ENCODE results near the gene ARL11.
"Not testable (repeated sequence)": the region's sequence is repeated elsewhere in the genome, so short reads cannot be mapped to it uniquely, and the experiment has no call there.

ARL11 gene

GRCh38 chr13:49602005-49602404, 26.3 kb upstream of the ARL11 start:
- no peak overlapping the region for H3K27ac ChIP-seq
- POLR2A ChIA-PET (ENCODE audit: low non-redundant PET): interaction anchor here (0.6 kb wide), 1 partner anchor 405 kb away, joined by 3 read pairs; no protein-coding TSS in a partner anchor
- DNase-seq (ENCODE audit: low spot score): no peak
- CTCF ChIA-PET: interaction anchor here (1.1 kb wide), 1 partner anchor 41 kb away, joined by 3 read pairs; no protein-coding TSS in a partner anchor
- no peak for TF ChIP-seq CTCF (conservative IDR thresholded peaks at IDR 0.05; ENCODE audit: low read depth)

- CTCF ChIA-PET: interaction anchor here (0.7 to 1.1 kb wide), 2 partner anchors 42 to 67 kb away, joined by 3 to 4 read pairs; no protein-coding TSS in a partner anchor
- DNase-seq (ENCODE audit: low spot score); POLR2A ChIA-PET (ENCODE audit: low non-redundant PET): not testable (repeated sequence)
Observed at GRCh38 chr13:49602615-49603014, 25.7 kb upstream of the ARL11 start.

GRCh38 chr13:49604570-49604969, 23.7 kb upstream of the ARL11 start:
- CTCF ChIA-PET: no interaction called here
- H3K27ac ChIP-seq: no peak overlapping the region
- DNase-seq (ENCODE audit: low spot score): no peak
- POLR2A ChIA-PET (ENCODE audit: low non-redundant PET): no interaction called here
- TF ChIP-seq CTCF (conservative IDR thresholded peaks at IDR 0.05; ENCODE audit: low read depth): no peak

More at GRCh38 chr13:49602615-49603014, 25.7 kb upstream of the ARL11 start:
- H3K27ac ChIP-seq: not testable (repeated sequence)

DNA sequence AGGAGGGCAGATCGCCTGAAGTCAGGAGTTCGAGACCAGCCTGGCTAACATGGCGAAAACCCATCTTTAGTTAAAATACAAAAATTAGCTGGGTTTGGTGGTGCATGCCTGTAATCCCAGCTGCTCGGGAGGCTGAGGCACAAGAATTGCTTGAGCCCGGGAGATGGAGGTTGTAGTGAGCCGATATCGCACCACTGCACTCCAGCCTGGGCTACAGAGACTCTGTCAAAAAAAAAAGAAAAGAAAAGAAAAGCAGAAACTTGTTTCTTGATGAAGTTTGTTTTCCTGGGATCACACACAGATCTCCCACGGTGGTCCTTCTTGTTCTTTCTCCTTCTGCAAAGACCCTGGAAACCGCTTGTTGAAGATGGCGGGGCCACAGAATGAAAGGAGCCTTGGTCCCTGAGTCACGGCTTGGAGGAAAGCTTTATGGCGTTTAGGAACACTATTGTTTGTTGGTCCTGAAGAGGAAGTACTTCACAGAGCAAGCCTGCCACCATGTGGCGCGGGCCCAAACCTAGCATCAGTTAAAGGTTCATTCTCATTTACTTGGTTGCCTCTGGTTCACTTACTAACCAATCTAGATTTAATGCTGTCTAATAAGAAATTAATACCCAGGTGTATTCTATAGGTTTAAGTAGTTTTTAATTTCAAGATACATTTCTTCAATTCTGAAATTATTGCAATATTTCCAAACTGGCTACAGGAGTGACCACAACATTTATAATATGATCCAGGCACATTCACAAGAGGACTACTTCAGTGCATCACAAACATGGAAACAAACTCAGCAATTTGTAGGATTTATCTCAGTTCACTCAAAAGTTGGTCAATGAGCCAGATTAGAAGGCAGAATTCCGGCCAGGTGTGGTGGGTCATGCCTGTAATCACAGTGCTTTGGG, 21.3 kb upstream of the ARL11 start:
- POLR2A ChIA-PET (ENCODE audit: low non-redundant PET): interaction anchor here (0.7 to 1.0 kb wide), 2 partner anchors 132 to 163 kb away, joined by 3 to 4 read pairs; partner anchors contain the start of genes CAB39L and SETDB2
- peak; percentile 69 for DNase-seq (ENCODE audit: low spot score)
- no peak overlapping the region for H3K27ac ChIP-seq
- CTCF ChIA-PET: interaction anchor here (0.6 to 2.3 kb wide), 15 partner anchors 9 to 1437 kb away, joined by 3 to 20 read pairs (median 4); partner anchors contain the start of gene RCBTB1
- peak; percentile 83 for TF ChIP-seq CTCF (conservative IDR thresholded peaks at IDR 0.05; ENCODE audit: low read depth)

DNA sequence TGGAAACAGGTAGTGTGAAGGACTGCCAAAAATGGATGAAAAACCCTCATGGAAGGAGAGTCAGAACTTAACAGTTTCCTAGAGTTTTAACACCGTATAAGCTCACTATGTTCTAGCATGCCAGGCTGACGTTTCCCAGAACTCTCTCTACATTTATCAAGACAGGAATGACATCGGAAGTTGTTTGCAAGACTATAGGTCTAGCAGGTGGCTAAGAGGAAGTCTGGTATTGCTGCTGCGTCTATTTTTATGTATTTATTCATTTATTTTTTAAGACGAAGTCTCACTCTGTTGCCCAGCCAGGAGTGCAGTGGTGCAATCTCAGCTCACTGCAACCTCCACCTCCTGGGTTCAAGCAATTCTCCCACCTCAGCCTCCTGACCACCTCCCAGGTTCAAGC, 20.5 kb upstream of the ARL11 start:
- CTCF ChIA-PET: interaction anchor here (0.7 to 2.3 kb wide), 5 partner anchors 9 to 306 kb away, joined by 3 to 20 read pairs (median 5); partner anchors contain the start of gene RCBTB1
- no peak overlapping the region for H3K27ac ChIP-seq
- POLR2A ChIA-PET (ENCODE audit: low non-redundant PET): no interaction called here

GRCh38 chr13:49608651-49609331, 19.5 kb upstream of the ARL11 start:
- CTCF ChIA-PET: interaction anchor here (0.6 to 2.3 kb wide), 5 partner anchors 11 to 317 kb away, joined by 3 to 20 read pairs (median 4); no protein-coding TSS in a partner anchor
- no peak for TF ChIP-seq CTCF (conservative IDR thresholded peaks at IDR 0.05; ENCODE audit: low read depth)
- no peak for DNase-seq (ENCODE audit: low spot score)
- POLR2A ChIA-PET (ENCODE audit: low non-redundant PET): no interaction called here
- no peak overlapping the region for H3K27ac ChIP-seq

More for the DNA sequence above, 20.5 kb upstream of the ARL11 start:
- DNase-seq (ENCODE audit: low spot score): no peak
- no peak for TF ChIP-seq CTCF (conservative IDR thresholded peaks at IDR 0.05; ENCODE audit: low read depth)
